DND-41 (cell line): ENCODE measurements around the gene NR2C2AP.
"Not testable (repeated sequence)": the region's sequence is repeated elsewhere in the genome, so short reads cannot be mapped to it uniquely, and the experiment has no call there.

Experiments
- ATAC-seq: fragments of 200-7000 bp; cut with Tn5 transposase; 3 replicates; pipeline ENCODE4 v1.9.1; 2021; ENCODE audit warnings: low read depth; ENCODE audit not compliant: insufficient read depth
- DNase-seq: peaks from one replicate; pipeline ENCODE4 v3.0.0-alpha.2; 2020
- H2AFZ ChIP-seq: 2 replicates; pipeline ENCODE4 v1.6.0; 2012; ENCODE audit warnings: low read depth, low read length
- H3K27ac ChIP-seq: 2 replicates; pipeline ENCODE4 v1.5.1; 2012; ENCODE audit warnings: low read length, inconsistent platforms
- H3K27me3 ChIP-seq: fragments of 200-600 bp; sonication (generic); 2 replicates; pipeline ENCODE4 v1.6.0; 2012; ENCODE audit warnings: low read length, mild to moderate bottlenecking, inconsistent platforms; ENCODE audit not compliant: insufficient read depth, poor library complexity
- H3K36me3 ChIP-seq: 2 replicates; pipeline ENCODE4 v1.5.1; 2012; ENCODE audit warnings: low read length, inconsistent platforms; ENCODE audit not compliant: insufficient read depth
- H3K4me1 ChIP-seq: 2 replicates; pipeline ENCODE4 v1.5.1; 2012; ENCODE audit warnings: mild to moderate bottlenecking, low read length; ENCODE audit not compliant: insufficient read depth
- H3K4me2 ChIP-seq: 2 replicates; pipeline ENCODE4 v1.6.0; 2012; ENCODE audit warnings: mild to moderate bottlenecking, moderate library complexity, low read length, inconsistent platforms; ENCODE audit not compliant: insufficient read depth
- H3K4me3 ChIP-seq, 2 experiments: fragments of 200-600 bp in 1 of 2; shearing (Covaris generic) in 1 of 2; 2 replicates each; pipeline ENCODE4 v1.5.1; 2012 to 2016; ENCODE audit warnings: inconsistent platforms in 2 of 2, low read length in 2 of 2, mild to moderate bottlenecking in 2 of 2, low read depth in 1 of 2, moderate library complexity in 1 of 2
- H3K79me2 ChIP-seq: 2 replicates; pipeline ENCODE4 v1.6.0; 2012; ENCODE audit warnings: low read length, inconsistent platforms; ENCODE audit not compliant: insufficient read depth
- H3K9ac ChIP-seq: 2 replicates; pipeline ENCODE4 v1.6.0; 2012; ENCODE audit warnings: low read depth, mild to moderate bottlenecking, inconsistent platforms, low read length, moderate library complexity
- H3K9me3 ChIP-seq: 2 replicates; pipeline ENCODE4 v1.5.1; 2012; ENCODE audit warnings: low read length, moderate library complexity, mild to moderate bottlenecking, inconsistent platforms; ENCODE audit not compliant: insufficient read depth, severe bottlenecking
- H4K20me1 ChIP-seq: 2 replicates; pipeline ENCODE4 v1.6.0; 2012; ENCODE audit warnings: low read length; ENCODE audit not compliant: insufficient read depth
- CTCF ChIP-seq: IDR thresholded peaks from 2 replicates; pipeline ENCODE4 v1.5.1; 2012; ENCODE audit warnings: borderline replicate concordance, low read length, moderate library complexity, mild to moderate bottlenecking; ENCODE audit not compliant: poor library complexity, severe bottlenecking; ENCODE audit errors: extremely low read depth
- EZH2 ChIP-seq: IDR thresholded peaks from 3 replicates; pipeline ENCODE4 v1.6.1; 2012; ENCODE audit warnings: borderline replicate concordance, low read depth, mild to moderate bottlenecking, moderate library complexity, low read length, inconsistent platforms; ENCODE audit not compliant: severe bottlenecking

NR2C2AP gene

GRCh38 chr19:19179548-19180441 lies 23.4 kb downstream of the NR2C2AP start:
- H2AFZ ChIP-seq: no peak overlapping the region
- H3K4me3 ChIP-seq: no peak overlapping the region
- H3K36me3 ChIP-seq: peaks cover 52% of the 10 kb centered on the region
- H3K9me3 ChIP-seq: no peaks in the 10 kb centered on the region
- ATAC-seq: no peak
- H4K20me1 ChIP-seq: 0 out of 2 replicates have a peak, but pooled peaks cover under 1% of the 10 kb centered on the region
- H3K4me1 ChIP-seq: no peaks in the 10 kb centered on the region
- H3K27me3 ChIP-seq: no peaks in the 10 kb centered on the region
- H3K9ac ChIP-seq: no peak overlapping the region
- no peak overlapping the region for H3K4me2 ChIP-seq
- no peak for TF ChIP-seq EZH2
- no peak for TF ChIP-seq CTCF
- no peaks in the 10 kb centered on the region for H3K79me2 ChIP-seq
- no peak for DNase-seq
- H3K27ac ChIP-seq: no peak overlapping the region

GRCh38 chr19:19176950-19177349 lies 26.3 kb downstream of the NR2C2AP start:
- Histone ChIP-seq H3K4me3 (no peak overlapping the region), H3K9me3 (no peaks in the 10 kb centered on the region), H4K20me1 (no peaks in the 10 kb centered on the region), H3K9ac (no peak overlapping the region), H3K27me3 (no peaks in the 10 kb centered on the region), H3K4me2 (no peak overlapping the region), H3K79me2 (no peaks in the 10 kb centered on the region), H3K36me3 (peaks cover 44% of the 10 kb centered on the region), H3K27ac (no peak overlapping the region), H3K4me1 (no peaks in the 10 kb centered on the region), H2AFZ (no peak overlapping the region)
- no peak for TF ChIP-seq EZH2
- no peak for TF ChIP-seq CTCF
- no peak for DNase-seq
- ATAC-seq: no peak

GRCh38 chr19:19173243-19173642 lies 30.0 kb downstream of the NR2C2AP start:
- H3K27ac ChIP-seq, H3K4me2 ChIP-seq, H3K27me3 ChIP-seq, H3K9ac ChIP-seq, H3K4me1 ChIP-seq, H4K20me1 ChIP-seq, H2AFZ ChIP-seq, H3K79me2 ChIP-seq, ATAC-seq, H3K4me3 ChIP-seq, DNase-seq, H3K9me3 ChIP-seq: not testable (repeated sequence)
- peaks cover 14% of the 10 kb centered on the region; the same call in 1 of the 2 replicates for H3K36me3 ChIP-seq

- Histone ChIP-seq H4K20me1 (no peaks in the 10 kb centered on the region), H3K9me3 (no peaks in the 10 kb centered on the region), H3K27ac (no peak overlapping the region), H3K9ac (no peak overlapping the region), H3K79me2 (no peaks in the 10 kb centered on the region), H3K36me3 (peaks cover 7% of the 10 kb centered on the region; the same call in 1 of the 2 replicates), H3K4me3 (no peak overlapping the region), H2AFZ (no peak overlapping the region), H3K27me3 (no peaks in the 10 kb centered on the region), H3K4me1 (no peaks in the 10 kb centered on the region), H3K4me2 (no peak overlapping the region)
- no peak for DNase-seq
- TF ChIP-seq CTCF (no peak), EZH2 (no peak)
- no peak for ATAC-seq
Measured at GRCh38 chr19:19171821-19172532, 31.2 kb downstream of the NR2C2AP start.
